WTC11 (cell line): ENCODE data around the gene EXOC3L4. TPM values are rescaled to one million over a fixed set of nuclear protein-coding genes. Genes with fewer than 3 reads are reported as not detected.

Source experiments
- ATAC-seq: fragments of 200-7000 bp; cut with Tn5 transposase; 2 replicates; pipeline ENCODE4 v1.10.0; 2021; ENCODE audit warnings: mild to moderate bottlenecking, moderate library complexity
- CTCF ChIA-PET: fragments of 300-600 bp; sonication (Branson Sonifier 250); formaldehyde crosslinking; loops from one replicate; lab custom pipeline; 2021; ENCODE audit warnings: antibody characterized with exemption; lab: Charles Lee
- POLR2A ChIA-PET: fragments of 350-600 bp; sonication (Branson Sonifier 250); formaldehyde crosslinking; loops from one replicate; lab custom pipeline; 2021; ENCODE audit warnings: antibody characterized with exemption; lab: Charles Lee
- DNase-seq: peaks from one replicate; pipeline ENCODE4 v3.0.0; 2021; ENCODE audit warnings: low spot score
- H3K27ac Mint-ChIP-seq: 2 replicates; pipeline ENCODE4 v1.8.0; 2021; ENCODE audit warnings: mixed read lengths
- H3K27me3 Mint-ChIP-seq: 2 replicates; pipeline ENCODE4 v1.8.0; 2021; ENCODE audit warnings: low read depth, mild to moderate bottlenecking, moderate library complexity, mixed read lengths
- H3K36me3 Mint-ChIP-seq: 2 replicates; pipeline ENCODE4 v1.8.0; 2021; ENCODE audit warnings: mixed read lengths
- H3K4me1 Mint-ChIP-seq: 2 replicates; pipeline ENCODE4 v1.8.0; 2022; ENCODE audit warnings: mixed read lengths
- H3K4me3 Mint-ChIP-seq: 2 replicates; pipeline ENCODE4 v1.8.0; 2021; ENCODE audit warnings: mild to moderate bottlenecking, moderate library complexity, mixed read lengths
- H3K9me3 Mint-ChIP-seq: 2 replicates; pipeline ENCODE4 v1.8.0; 2021; ENCODE audit warnings: mixed read lengths
- ARID4B ChIP-seq: sonication (generic); formaldehyde crosslinking; IDR thresholded peaks from 2 replicates; pipeline ENCODE4 v1.8.0; 2023; ENCODE audit warnings: missing genetic modification reagents, mild to moderate bottlenecking, borderline replicate concordance
- ATF2 ChIP-seq: sonication (generic); formaldehyde crosslinking; IDR thresholded peaks from 2 replicates; pipeline ENCODE4 v1.8.1; 2022; ENCODE audit warnings: low read depth, missing genetic modification reagents, borderline replicate concordance
- FOXK1 ChIP-seq: sonication (generic); formaldehyde crosslinking; IDR thresholded peaks from 2 replicates; pipeline ENCODE4 v1.8.0; 2022; ENCODE audit warnings: mild to moderate bottlenecking, moderate library complexity, missing genetic modification reagents
- FOXP1 ChIP-seq: sonication (generic); formaldehyde crosslinking; IDR thresholded peaks from 2 replicates; pipeline ENCODE4 v1.8.0; 2022; ENCODE audit warnings: missing genetic modification reagents, mild to moderate bottlenecking, moderate library complexity, borderline replicate concordance
- GABPB1 ChIP-seq: sonication (generic); formaldehyde crosslinking; IDR thresholded peaks from 2 replicates; pipeline ENCODE4 v1.8.1; 2023; ENCODE audit warnings: mild to moderate bottlenecking, missing genetic modification reagents
- JAZF1 ChIP-seq: fragments of 250-450 bp; sonication (Bioruptor Pico); IDR thresholded peaks from 2 replicates; pipeline ENCODE4 v1.9.0; 2021; ENCODE audit warnings: moderate library complexity, mild to moderate bottlenecking, inconsistent platforms
- MYBL2 ChIP-seq: sonication (generic); formaldehyde crosslinking; IDR thresholded peaks from 2 replicates; pipeline ENCODE4 v1.8.1; 2023; ENCODE audit warnings: mild to moderate bottlenecking, moderate library complexity, missing genetic modification reagents
- NFATC4 ChIP-seq: fragments of 250-450 bp; sonication (Bioruptor Pico); IDR thresholded peaks from 2 replicates; pipeline ENCODE4 v1.9.0; 2021; ENCODE audit warnings: mild to moderate bottlenecking
- ZMAT4 ChIP-seq: fragments of 250-450 bp; sonication (Bioruptor Pico); IDR thresholded peaks from 2 replicates; pipeline ENCODE4 v1.9.0; 2021; ENCODE audit warnings: mild to moderate bottlenecking
- ZNF121 ChIP-seq: sonication (generic); formaldehyde crosslinking; IDR thresholded peaks from 2 replicates; pipeline ENCODE4 v1.8.0; 2023; ENCODE audit warnings: missing genetic modification reagents
- ZNF416 ChIP-seq: fragments of 250-450 bp; sonication (Bioruptor Pico); IDR thresholded peaks from 2 replicates; pipeline ENCODE4 v1.9.0; 2021; ENCODE audit warnings: mild to moderate bottlenecking, inconsistent platforms
- total RNA-seq: library from RNA; stranded (reverse); gene quantifications from 3 replicates; pipeline ENCODE4 v1.2.3, GENCODE V29; 2021
- TF ChIP-seq, protein P1 (sequence below): sonication (generic); formaldehyde crosslinking; IDR thresholded peaks from 2 replicates; pipeline ENCODE4 v1.8.0; 2022; ENCODE audit warnings: mild to moderate bottlenecking, missing genetic modification reagents
- TF ChIP-seq, protein P2 (sequence below): fragments of 250-450 bp; sonication (Bioruptor Pico); IDR thresholded peaks from 2 replicates; pipeline ENCODE4 v2.1.2; 2022; ENCODE audit warnings: mild to moderate bottlenecking, moderate library complexity
- TF ChIP-seq, protein P3 (sequence below): fragments of 250-450 bp; sonication (Bioruptor Pico); IDR thresholded peaks from 2 replicates; pipeline ENCODE4 v1.9.0; 2021; ENCODE audit warnings: mild to moderate bottlenecking, borderline replicate concordance
- TF ChIP-seq, protein P4 (sequence below): sonication (generic); formaldehyde crosslinking; IDR thresholded peaks from 2 replicates; pipeline ENCODE4 v1.8.1; 2023; ENCODE audit warnings: mild to moderate bottlenecking, missing genetic modification reagents, moderate library complexity

EXOC3L4 gene
- total RNA-seq, 1 experiment from 2014 or later, result 0.42 TPM

DNA sequence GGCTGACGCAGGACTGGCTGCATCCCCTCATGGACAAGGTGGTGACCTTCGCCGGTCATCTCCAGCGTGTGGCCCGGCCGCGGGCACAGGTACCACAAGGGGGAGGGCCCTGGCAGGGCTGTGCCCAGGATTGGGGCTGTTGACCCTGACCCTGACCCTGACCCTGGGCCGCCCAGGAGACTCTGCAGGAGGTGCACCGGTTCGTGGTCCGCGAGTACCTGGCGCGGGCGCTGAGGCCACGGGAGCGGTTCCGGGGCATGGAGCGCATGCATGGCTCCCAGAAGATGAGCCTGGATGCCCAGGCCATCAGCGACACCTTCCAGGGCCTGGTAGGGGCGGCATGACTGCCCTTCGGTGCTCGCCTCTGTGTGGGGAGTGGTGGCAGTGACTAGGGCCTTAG, 12.9 kb downstream of the EXOC3L4 start:
- ATAC-seq (no peak), DNase-seq (no peak)
- no peaks in the 10 kb centered on the region for H3K36me3 Mint-ChIP-seq
- H3K27ac Mint-ChIP-seq, result no peak overlapping the region
- ChIA-PET CTCF (interaction anchor here (5.2 to 6.3 kb wide), 2 partner anchors 21 to 185 kb away, joined by 60 to 199 read pairs; partner anchors contain the start of gene TNFAIP2), POLR2A (no interaction called here)
- TF ChIP-seq ATF2 (CRISPR knock-in tag) (no peak), MYBL2 (CRISPR knock-in tag) (no peak), ARID4B (CRISPR knock-in tag) (no peak), FOXP1 (CRISPR knock-in tag) (no peak), JAZF1 (CRISPR knock-in tag) (no peak), ZNF416 (CRISPR knock-in tag) (no peak), FOXK1 (no peak), ZNF121 (no peak), ZMAT4 (CRISPR knock-in tag) (no peak), NFATC4 (no peak), GABPB1 (CRISPR knock-in tag) (no peak)
- TF ChIP-seq, protein P1, sequence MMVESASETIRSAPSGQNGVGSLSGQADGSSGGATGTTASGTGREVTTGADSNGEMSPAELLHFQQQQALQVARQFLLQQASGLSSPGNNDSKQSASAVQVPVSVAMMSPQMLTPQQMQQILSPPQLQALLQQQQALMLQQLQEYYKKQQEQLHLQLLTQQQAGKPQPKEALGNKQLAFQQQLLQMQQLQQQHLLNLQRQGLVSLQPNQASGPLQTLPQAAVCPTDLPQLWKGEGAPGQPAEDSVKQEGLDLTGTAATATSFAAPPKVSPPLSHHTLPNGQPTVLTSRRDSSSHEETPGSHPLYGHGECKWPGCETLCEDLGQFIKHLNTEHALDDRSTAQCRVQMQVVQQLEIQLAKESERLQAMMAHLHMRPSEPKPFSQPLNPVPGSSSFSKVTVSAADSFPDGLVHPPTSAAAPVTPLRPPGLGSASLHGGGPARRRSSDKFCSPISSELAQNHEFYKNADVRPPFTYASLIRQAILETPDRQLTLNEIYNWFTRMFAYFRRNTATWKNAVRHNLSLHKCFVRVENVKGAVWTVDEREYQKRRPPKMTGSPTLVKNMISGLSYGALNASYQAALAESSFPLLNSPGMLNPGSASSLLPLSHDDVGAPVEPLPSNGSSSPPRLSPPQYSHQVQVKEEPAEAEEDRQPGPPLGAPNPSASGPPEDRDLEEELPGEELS (CRISPR knock-in tag), result no peak
- TF ChIP-seq, protein P2, sequence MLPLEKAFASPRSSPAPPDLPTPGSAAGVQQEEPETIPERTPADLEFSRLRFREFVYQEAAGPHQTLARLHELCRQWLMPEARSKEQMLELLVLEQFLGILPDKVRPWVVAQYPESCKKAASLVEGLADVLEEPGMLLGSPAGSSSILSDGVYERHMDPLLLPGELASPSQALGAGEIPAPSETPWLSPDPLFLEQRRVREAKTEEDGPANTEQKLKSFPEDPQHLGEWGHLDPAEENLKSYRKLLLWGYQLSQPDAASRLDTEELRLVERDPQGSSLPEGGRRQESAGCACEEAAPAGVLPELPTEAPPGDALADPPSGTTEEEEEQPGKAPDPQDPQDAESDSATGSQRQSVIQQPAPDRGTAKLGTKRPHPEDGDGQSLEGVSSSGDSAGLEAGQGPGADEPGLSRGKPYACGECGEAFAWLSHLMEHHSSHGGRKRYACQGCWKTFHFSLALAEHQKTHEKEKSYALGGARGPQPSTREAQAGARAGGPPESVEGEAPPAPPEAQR (CRISPR knock-in tag), result no peak
- TF ChIP-seq, protein P3, sequence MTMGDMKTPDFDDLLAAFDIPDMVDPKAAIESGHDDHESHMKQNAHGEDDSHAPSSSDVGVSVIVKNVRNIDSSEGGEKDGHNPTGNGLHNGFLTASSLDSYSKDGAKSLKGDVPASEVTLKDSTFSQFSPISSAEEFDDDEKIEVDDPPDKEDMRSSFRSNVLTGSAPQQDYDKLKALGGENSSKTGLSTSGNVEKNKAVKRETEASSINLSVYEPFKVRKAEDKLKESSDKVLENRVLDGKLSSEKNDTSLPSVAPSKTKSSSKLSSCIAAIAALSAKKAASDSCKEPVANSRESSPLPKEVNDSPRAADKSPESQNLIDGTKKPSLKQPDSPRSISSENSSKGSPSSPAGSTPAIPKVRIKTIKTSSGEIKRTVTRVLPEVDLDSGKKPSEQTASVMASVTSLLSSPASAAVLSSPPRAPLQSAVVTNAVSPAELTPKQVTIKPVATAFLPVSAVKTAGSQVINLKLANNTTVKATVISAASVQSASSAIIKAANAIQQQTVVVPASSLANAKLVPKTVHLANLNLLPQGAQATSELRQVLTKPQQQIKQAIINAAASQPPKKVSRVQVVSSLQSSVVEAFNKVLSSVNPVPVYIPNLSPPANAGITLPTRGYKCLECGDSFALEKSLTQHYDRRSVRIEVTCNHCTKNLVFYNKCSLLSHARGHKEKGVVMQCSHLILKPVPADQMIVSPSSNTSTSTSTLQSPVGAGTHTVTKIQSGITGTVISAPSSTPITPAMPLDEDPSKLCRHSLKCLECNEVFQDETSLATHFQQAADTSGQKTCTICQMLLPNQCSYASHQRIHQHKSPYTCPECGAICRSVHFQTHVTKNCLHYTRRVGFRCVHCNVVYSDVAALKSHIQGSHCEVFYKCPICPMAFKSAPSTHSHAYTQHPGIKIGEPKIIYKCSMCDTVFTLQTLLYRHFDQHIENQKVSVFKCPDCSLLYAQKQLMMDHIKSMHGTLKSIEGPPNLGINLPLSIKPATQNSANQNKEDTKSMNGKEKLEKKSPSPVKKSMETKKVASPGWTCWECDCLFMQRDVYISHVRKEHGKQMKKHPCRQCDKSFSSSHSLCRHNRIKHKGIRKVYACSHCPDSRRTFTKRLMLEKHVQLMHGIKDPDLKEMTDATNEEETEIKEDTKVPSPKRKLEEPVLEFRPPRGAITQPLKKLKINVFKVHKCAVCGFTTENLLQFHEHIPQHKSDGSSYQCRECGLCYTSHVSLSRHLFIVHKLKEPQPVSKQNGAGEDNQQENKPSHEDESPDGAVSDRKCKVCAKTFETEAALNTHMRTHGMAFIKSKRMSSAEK (CRISPR knock-in tag), result no peak
- TF ChIP-seq, protein P4, sequence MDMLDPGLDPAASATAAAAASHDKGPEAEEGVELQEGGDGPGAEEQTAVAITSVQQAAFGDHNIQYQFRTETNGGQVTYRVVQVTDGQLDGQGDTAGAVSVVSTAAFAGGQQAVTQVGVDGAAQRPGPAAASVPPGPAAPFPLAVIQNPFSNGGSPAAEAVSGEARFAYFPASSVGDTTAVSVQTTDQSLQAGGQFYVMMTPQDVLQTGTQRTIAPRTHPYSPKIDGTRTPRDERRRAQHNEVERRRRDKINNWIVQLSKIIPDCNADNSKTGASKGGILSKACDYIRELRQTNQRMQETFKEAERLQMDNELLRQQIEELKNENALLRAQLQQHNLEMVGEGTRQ (CRISPR knock-in tag), result no peak
- peaks cover 42% of the 10 kb centered on the region for H3K4me1 Mint-ChIP-seq
- no peak overlapping the region for H3K4me3 Mint-ChIP-seq
- peaks cover 46% of the 10 kb centered on the region for H3K27me3 Mint-ChIP-seq
- H3K9me3 Mint-ChIP-seq, result no peaks in the 10 kb centered on the region
